PC-3 (cell line): ENCODE measurements around the gene SMIM1.

Experiments used
- EZH2phosphoT487 ChIP-seq: fragments of 300-600 bp; sonication (generic); IDR thresholded peaks from 2 replicates; pipeline ENCODE4 v1.6.1; 2018; ENCODE audit warnings: mild to moderate bottlenecking, antibody characterized with exemption, low read length, borderline replicate concordance
- TF ChIP-seq, protein P1 (sequence below): fragments of 300-600 bp; sonication (generic); conservative IDR thresholded peaks from 2 replicates; pipeline ENCODE4 v1.5.1; 2017; ENCODE audit warnings: antibody characterized with exemption, low read depth, mild to moderate bottlenecking, low read length

DNA sequence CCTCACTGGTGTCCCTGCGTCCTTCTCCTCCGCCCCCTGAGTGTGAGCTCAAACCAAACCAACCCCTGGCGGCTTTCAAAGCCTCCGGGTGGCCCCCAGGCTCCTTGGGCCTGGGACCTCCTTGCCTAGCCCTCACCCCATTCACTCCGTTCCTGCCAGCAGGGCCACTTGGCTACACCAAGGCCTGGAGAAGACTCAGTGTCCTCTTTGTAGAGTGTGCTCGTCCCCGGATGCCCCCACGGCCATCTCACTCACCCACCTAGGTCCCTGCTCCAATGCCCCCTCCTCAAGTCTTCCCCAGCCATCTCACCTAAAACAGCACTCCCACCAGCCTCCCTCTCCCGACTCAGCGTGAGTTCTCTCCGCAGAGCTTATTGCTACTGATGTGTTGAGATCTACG, 27.5 kb upstream of the SMIM1 start:
- TF ChIP-seq, protein P1, sequence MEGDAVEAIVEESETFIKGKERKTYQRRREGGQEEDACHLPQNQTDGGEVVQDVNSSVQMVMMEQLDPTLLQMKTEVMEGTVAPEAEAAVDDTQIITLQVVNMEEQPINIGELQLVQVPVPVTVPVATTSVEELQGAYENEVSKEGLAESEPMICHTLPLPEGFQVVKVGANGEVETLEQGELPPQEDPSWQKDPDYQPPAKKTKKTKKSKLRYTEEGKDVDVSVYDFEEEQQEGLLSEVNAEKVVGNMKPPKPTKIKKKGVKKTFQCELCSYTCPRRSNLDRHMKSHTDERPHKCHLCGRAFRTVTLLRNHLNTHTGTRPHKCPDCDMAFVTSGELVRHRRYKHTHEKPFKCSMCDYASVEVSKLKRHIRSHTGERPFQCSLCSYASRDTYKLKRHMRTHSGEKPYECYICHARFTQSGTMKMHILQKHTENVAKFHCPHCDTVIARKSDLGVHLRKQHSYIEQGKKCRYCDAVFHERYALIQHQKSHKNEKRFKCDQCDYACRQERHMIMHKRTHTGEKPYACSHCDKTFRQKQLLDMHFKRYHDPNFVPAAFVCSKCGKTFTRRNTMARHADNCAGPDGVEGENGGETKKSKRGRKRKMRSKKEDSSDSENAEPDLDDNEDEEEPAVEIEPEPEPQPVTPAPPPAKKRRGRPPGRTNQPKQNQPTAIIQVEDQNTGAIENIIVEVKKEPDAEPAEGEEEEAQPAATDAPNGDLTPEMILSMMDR = no peak
- TF ChIP-seq EZH2phosphoT487 = no peak
